ENCODE data around the gene CCDC152.

- TF ChIP-seq EZH2phosphoT487 (IDR thresholded peaks at IDR 0.05; ENCODE audit: insufficient read depth, low read depth) (no peak), EZH2 (IDR thresholded peaks at IDR 0.05; ENCODE audit: insufficient read depth, poor library complexity, severe bottlenecking) (no peak)
Observed at GRCh38 chr5:42718591-42718990, 38.0 kb upstream of the CCDC152 start.

Data from GM23248 (cell line).